Erythroblast (primary cell): ENCODE results near the gene FRMD4A.

Source experiments
- GATA1 ChIP-seq: IDR thresholded peaks from 2 replicates; pipeline ENCODE4 v1.6.1; 2011; ENCODE audit warnings: low read depth, mild to moderate bottlenecking, control low read depth, low read length, moderate library complexity
- POLR2A ChIP-seq: IDR thresholded peaks from 2 replicates; pipeline ENCODE4 v1.6.1; 2011; ENCODE audit warnings: mild to moderate bottlenecking, low read length

GRCh38 chr10:14186245-14186644 is 144.5 kb downstream of the FRMD4A start:
- TF ChIP-seq POLR2A (no peak), GATA1 (no peak)
